ENCODE results near the gene METTL5.

GRCh38 chr2:169797601-169798000 is 27.1 kb downstream of the METTL5 start:
- TF ChIP-seq CTCF (IDR thresholded peaks at IDR 0.05) (no peak), EP300 (IDR thresholded peaks at IDR 0.05) (no peak)

Data from upper lobe of left lung (tissue), 4 donors.